Ovary (tissue), 9 donors: ENCODE measurements around the gene TRPC6. TPM values are rescaled to one million over a fixed set of nuclear protein-coding genes. Genes with fewer than 3 reads are reported as not detected.

Experiments used
- DNase-seq, 5 donors: peaks; one replicate each; pipeline ENCODE4 v3.0.0-alpha.2; 2019 to 2020
- H3K27ac ChIP-seq, 2 donors: fragments of 200-600 bp; one replicate each; pipeline versions ENCODE4 v1.5.1 to v1.8.0; 2019 to 2022
- H3K27me3 ChIP-seq: fragments of 200-600 bp; one replicate; pipeline ENCODE4 v1.8.0; 2022
- H3K36me3 ChIP-seq: fragments of 200-600 bp; sonication (generic); one replicate; pipeline ENCODE4 v1.5.1; 2019
- H3K4me1 ChIP-seq: one replicate; pipeline ENCODE4 v1.8.1; 2013; ENCODE audit warnings: mild to moderate bottlenecking, moderate library complexity; ENCODE audit not compliant: insufficient read depth
- H3K4me3 ChIP-seq: fragments of 200-600 bp; sonication (generic); one replicate; pipeline ENCODE4 v1.5.1; 2017
- H3K9me3 ChIP-seq, 2 donors: fragments of 200-600 bp in 1 of 2; sonication (generic) in 1 of 2; one replicate each; pipeline versions ENCODE4 v1.5.1 to v1.8.1; 2013 to 2019; ENCODE audit warnings: mild to moderate bottlenecking in 1 of 2, moderate library complexity in 1 of 2
- CTCF ChIP-seq, 3 donors: fragments of 450-650 bp in 2 of 3; fragments of 200-600 bp in 1 of 3; IDR thresholded peaks; one replicate each; pipeline versions ENCODE4 v1.5.1 to v1.8.0; 2016 to 2022; ENCODE audit warnings: antibody characterized with exemption in 3 of 3, mild to moderate bottlenecking in 1 of 3
- EP300 ChIP-seq: sonication (generic); formaldehyde crosslinking; IDR thresholded peaks from one replicate; pipeline ENCODE4 v1.6.1; 2017; ENCODE audit warnings: antibody characterized with exemption
- POLR2A ChIP-seq: fragments of 450-650 bp; IDR thresholded peaks from one replicate; pipeline ENCODE4 v1.6.1; 2017; ENCODE audit warnings: antibody characterized with exemption, mild to moderate bottlenecking, moderate library complexity
- WGBS, 3 donors: extraction: QIAGEN DNeasy Blood & Tissue Kit in 1 of 3; methylation state at CpG; one replicate each; pipeline versions ENCODE4 v1.1.5 to v1.1.7; 2013 to 2017; 5-methylcytosine and 5-hydroxymethylcytosine counted together
- intact Hi-C, 4 donors: fragments of 100-400 bp; cut with DNase I; formaldehyde crosslinking; loops; one replicate each; pipeline versions ENCODE4 v1.11.0 to v1.15.1; 2022 to 2023
- polyA plus RNA-seq, 2 donors: library from polyadenylated mRNA; stranded (reverse); fragments of 200-250 nt in 1 of 2; fragments of 350-450 nt in 1 of 2; fragmentation: Illumina TruSeq in 1 of 2; extraction: RNeasy Lipid Tissue Mini Kit (QIAGEN cat#74804) in 1 of 2; gene quantifications; one replicate each; pipeline ENCODE4 v1.2.3, GENCODE V29; 2013 to 2014
- total RNA-seq, 7 donors: library from RNA; depleted of rRNA in 2 of 7; stranded (reverse); fragments of >200 nt in 2 of 7; fragmentation: NEBNext Ultra II Directional in 3 of 7; extraction: Animal tissue kit (Norgen Biotek cat#: 25700) in 3 of 7; gene quantifications; one replicate each; pipeline versions ENCODE4 v1.1.0 to v1.2.4, GENCODE V29; 2016 to 2023
- donor health status: DM: no; HTN: no; CAD: no; lungs with moderate emphysema.
- donor health status: DM: no; HTN: no; CAD: no.
- donor health status: Bipolar disorder and iron deficiency.
- donor health status: DM: yes; HTN: yes; CAD: no.
- donor health status: DM: no; HTN: no; CAD: no.
- donor health status: DM: yes; HTN: yes; CAD: no.

The TRPC6 gene
- total and polyA plus RNA-seq, 9 donors: 0.71 to 10.3 (median 2.4) TPM

- Histone ChIP-seq H3K4me1 (no peaks in the 10 kb centered on the region), H3K27me3 (no peaks in the 10 kb centered on the region), H3K4me3 (no peak overlapping the region), H3K36me3 (no peaks in the 10 kb centered on the region), H3K27ac (no peak overlapping the region), H3K9me3 (no peaks in the 10 kb centered on the region)
- intact Hi-C loops: no loop called here
- no peak for TF ChIP-seq CTCF (IDR thresholded peaks at IDR 0.05)
- TF ChIP-seq POLR2A: no peak
- no peak for TF ChIP-seq EP300
- WGBS, 3 donors: 58 to 99% (median 96%) methylated on average over 4 of the region's 4 CpGs
- no peak for DNase-seq
Observed at GRCh38 chr11:101482556-101483124, 101.2 kb downstream of the TRPC6 start.

DNA sequence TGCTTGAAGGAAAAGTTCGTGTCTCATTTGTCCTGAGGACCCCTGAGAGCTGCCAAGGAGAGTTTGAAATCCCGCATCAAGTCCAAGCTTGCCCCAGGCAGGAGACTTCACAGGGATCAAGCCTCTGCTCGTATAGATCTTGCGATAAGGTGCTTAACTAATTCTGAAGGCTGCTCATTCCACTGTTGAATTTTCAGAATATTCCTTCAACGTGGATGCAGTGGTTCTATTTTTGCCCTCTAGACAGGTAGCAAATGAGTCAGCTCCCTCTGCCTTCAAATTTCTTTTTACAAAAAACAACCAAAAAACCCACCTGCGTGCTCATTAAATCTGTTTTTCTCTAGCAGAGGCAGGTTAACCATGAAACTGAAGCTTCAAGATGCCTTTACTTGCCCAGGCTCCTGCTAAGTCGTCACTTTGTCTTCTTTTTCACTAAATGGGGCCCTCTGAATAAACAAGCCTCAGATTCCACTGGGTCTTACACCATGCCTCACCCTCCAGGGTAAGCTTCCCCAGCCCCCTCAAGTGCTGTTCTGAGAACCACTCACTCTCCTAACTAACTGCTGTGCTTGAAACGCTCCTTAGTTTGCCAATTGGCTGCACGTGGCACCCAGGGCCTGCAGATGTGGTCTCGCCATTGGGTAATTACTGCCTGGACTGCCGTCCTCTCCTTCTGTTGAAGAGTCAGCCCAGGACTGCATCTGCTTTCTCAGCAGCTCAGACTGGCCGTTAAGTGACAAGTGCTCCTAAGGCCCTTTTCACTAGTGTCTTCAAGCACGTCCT, 105.0 kb downstream of the TRPC6 start:
- H3K4me3 ChIP-seq: no peak overlapping the region
- 76 to 84% (median 81%) methylated on average over 13 of the region's 13 CpGs for WGBS, 3 donors
- intact Hi-C loops: no loop called here

GRCh38 chr11:101477926-101478325, 105.9 kb downstream of the TRPC6 start:
- H3K9me3 ChIP-seq: no peaks in the 10 kb centered on the region
- H3K27ac ChIP-seq: no peak overlapping the region
- intact Hi-C loops: no loop called here
- H3K36me3 ChIP-seq: no peaks in the 10 kb centered on the region
- no peak for TF ChIP-seq POLR2A
- no peak for TF ChIP-seq EP300
- TF ChIP-seq CTCF (IDR thresholded peaks at IDR 0.05): no peak
- no peak for DNase-seq
- WGBS, 3 donors: 88 to 92% (median 90%) methylated on average over 3 of the region's 3 CpGs
- no peaks in the 10 kb centered on the region for H3K27me3 ChIP-seq
- H3K4me1 ChIP-seq: no peaks in the 10 kb centered on the region
- no peak overlapping the region for H3K4me3 ChIP-seq

More for the DNA sequence above, 105.0 kb downstream of the TRPC6 start:
- no peak for DNase-seq
- H3K9me3 ChIP-seq: no peaks in the 10 kb centered on the region
- H3K36me3 ChIP-seq: no peaks in the 10 kb centered on the region
- TF ChIP-seq POLR2A (no peak), CTCF (IDR thresholded peaks at IDR 0.05) (no peak), EP300 (no peak)
- no peaks in the 10 kb centered on the region for H3K27me3 ChIP-seq
- no peak overlapping the region for H3K27ac ChIP-seq
- no peaks in the 10 kb centered on the region for H3K4me1 ChIP-seq

- H3K36me3 ChIP-seq: no peaks in the 10 kb centered on the region
- intact Hi-C loops: no loop called here
- no peaks in the 10 kb centered on the region for H3K4me1 ChIP-seq
- no peak for DNase-seq
- TF ChIP-seq CTCF (IDR thresholded peaks at IDR 0.05) (no peak), POLR2A (no peak), EP300 (no peak)
- 92 to 95% (median 95%) methylated on average over 6 of the region's 6 CpGs for WGBS, 3 donors
- H3K4me3 ChIP-seq: no peak overlapping the region
- H3K9me3 ChIP-seq: no peaks in the 10 kb centered on the region
- H3K27me3 ChIP-seq: no peaks in the 10 kb centered on the region
- H3K27ac ChIP-seq: no peak overlapping the region
Observed at GRCh38 chr11:101476191-101476590, 107.6 kb downstream of the TRPC6 start.
